ENCODE results near the gene ACSF2.
"Not testable (repeated sequence)": the region's sequence is repeated elsewhere in the genome, so short reads cannot be mapped to it uniquely, and the experiment has no call there.

The ACSF2 gene

GRCh38 chr17:50397111-50397918 lies 28.7 kb upstream of the ACSF2 start, which contains the start of gene LRRC59:
Gene LRRC59 (minus strand): TSS chr17:50397523. CDS start chr17:50397317, 206 bp downstream.
- DNase-seq (ENCODE audit: low spot score in 2 of 2): peak; percentile 97 to 99
- Mint-ChIP-seq H3K4me3 (peak within 1 kb of the TSS; percentile 93), H3K9me3 (no peaks in the 10 kb centered on the region), H3K4me1 (peaks cover 25% of the 10 kb centered on the region), H3K36me3 (peaks cover 17% of the 10 kb centered on the region), H3K27ac (peak within 1 kb of the TSS; percentile 87), H3K27me3 (no peaks in the 10 kb centered on the region)
- peak; percentile 97 for ATAC-seq (ENCODE audit: low read depth)

GRCh38 chr17:50397919-50398285 lies 28.1 kb upstream of the ACSF2 start:
- ATAC-seq (ENCODE audit: low read depth) (no peak), DNase-seq (ENCODE audit: low spot score in 2 of 2) (no peak)
- H3K4me1 Mint-ChIP-seq: peaks cover 25% of the 10 kb centered on the region
- H3K9me3 Mint-ChIP-seq: no peaks in the 10 kb centered on the region
- peak overlapping the region; percentile 87 for H3K27ac Mint-ChIP-seq
- H3K36me3 Mint-ChIP-seq: peaks cover 16% of the 10 kb centered on the region
- peak overlapping the region; percentile 93 for H3K4me3 Mint-ChIP-seq
- no peaks in the 10 kb centered on the region for H3K27me3 Mint-ChIP-seq

GRCh38 chr17:50398672-50399071 lies 27.3 kb upstream of the ACSF2 start:
- H3K27ac Mint-ChIP-seq; ATAC-seq (ENCODE audit: low read depth); H3K4me3 Mint-ChIP-seq; H3K36me3 Mint-ChIP-seq; DNase-seq (ENCODE audit: low spot score in 2 of 2); H3K9me3 Mint-ChIP-seq; H3K27me3 Mint-ChIP-seq: not testable (repeated sequence)
- H3K4me1 Mint-ChIP-seq: peaks cover 21% of the 10 kb centered on the region

GRCh38 chr17:50399591-50399990 lies 26.4 kb upstream of the ACSF2 start:
- DNase-seq (ENCODE audit: low spot score in 2 of 2); H3K4me3 Mint-ChIP-seq; H3K9me3 Mint-ChIP-seq; H3K36me3 Mint-ChIP-seq; ATAC-seq (ENCODE audit: low read depth); H3K27ac Mint-ChIP-seq; H3K27me3 Mint-ChIP-seq: not testable (repeated sequence)
- H3K4me1 Mint-ChIP-seq: peaks cover 17% of the 10 kb centered on the region

- not testable (repeated sequence) for H3K9me3 Mint-ChIP-seq; ATAC-seq (ENCODE audit: low read depth); H3K27ac Mint-ChIP-seq; DNase-seq (ENCODE audit: low spot score in 2 of 2); H3K36me3 Mint-ChIP-seq; H3K4me1 Mint-ChIP-seq; H3K4me3 Mint-ChIP-seq
- H3K27me3 Mint-ChIP-seq: peaks cover 12% of the 10 kb centered on the region
Observed at GRCh38 chr17:50405351-50405750, 20.7 kb upstream of the ACSF2 start.

- Mint-ChIP-seq H3K9me3 (no peaks in the 10 kb centered on the region), H3K36me3 (no peaks in the 10 kb centered on the region), H3K4me3 (no peak overlapping the region), H3K4me1 (no peaks in the 10 kb centered on the region), H3K27ac (no peak overlapping the region), H3K27me3 (peaks cover 13% of the 10 kb centered on the region)
- ATAC-seq (ENCODE audit: low read depth): no peak
- DNase-seq (ENCODE audit: low spot score in 2 of 2): no peak
Observed at GRCh38 chr17:50406578-50406977, 19.4 kb upstream of the ACSF2 start.

GRCh38 chr17:50407921-50408320 lies 18.1 kb upstream of the ACSF2 start:
- peaks cover 15% of the 10 kb centered on the region for H3K27me3 Mint-ChIP-seq
- peaks cover 2% of the 10 kb centered on the region for H3K9me3 Mint-ChIP-seq
- ATAC-seq (ENCODE audit: low read depth): no peak
- no peaks in the 10 kb centered on the region for H3K36me3 Mint-ChIP-seq
- no peak overlapping the region for H3K4me3 Mint-ChIP-seq
- DNase-seq (ENCODE audit: low spot score in 2 of 2): no peak
- no peak overlapping the region for H3K27ac Mint-ChIP-seq
- H3K4me1 Mint-ChIP-seq: no peaks in the 10 kb centered on the region

- peaks cover 2% of the 10 kb centered on the region for H3K9me3 Mint-ChIP-seq
- H3K27me3 Mint-ChIP-seq: peaks cover 3% of the 10 kb centered on the region
- no peak overlapping the region for H3K4me3 Mint-ChIP-seq
- no peak for DNase-seq (ENCODE audit: low spot score in 2 of 2)
- no peak overlapping the region for H3K27ac Mint-ChIP-seq
- H3K36me3 Mint-ChIP-seq: no peaks in the 10 kb centered on the region
- no peaks in the 10 kb centered on the region for H3K4me1 Mint-ChIP-seq
- no peak for ATAC-seq (ENCODE audit: low read depth)
Observed at GRCh38 chr17:50412188-50412732, 13.8 kb upstream of the ACSF2 start.

GRCh38 chr17:50414808-50415207 lies 11.2 kb upstream of the ACSF2 start:
- Mint-ChIP-seq H3K27me3 (peaks cover 3% of the 10 kb centered on the region), H3K36me3 (peaks cover 6% of the 10 kb centered on the region), H3K27ac (no peak overlapping the region), H3K9me3 (peaks cover 11% of the 10 kb centered on the region), H3K4me3 (no peak overlapping the region), H3K4me1 (peaks cover 2% of the 10 kb centered on the region)
- ATAC-seq (ENCODE audit: low read depth) (no peak), DNase-seq (ENCODE audit: low spot score in 2 of 2) (no peak)

- not testable (repeated sequence) for ATAC-seq (ENCODE audit: low read depth); H3K27me3 Mint-ChIP-seq; H3K36me3 Mint-ChIP-seq; H3K9me3 Mint-ChIP-seq; DNase-seq (ENCODE audit: low spot score in 2 of 2); H3K4me3 Mint-ChIP-seq
- Mint-ChIP-seq H3K4me1 (peaks cover 12% of the 10 kb centered on the region), H3K27ac (peak overlapping the region; percentile 70)
Observed at GRCh38 chr17:50419577-50419976, 6.4 kb upstream of the ACSF2 start.

GRCh38 chr17:50420419-50421112 lies 5.5 kb upstream of the ACSF2 start:
- Mint-ChIP-seq H3K27ac (peak overlapping the region; percentile 91), H3K36me3 (peaks cover 6% of the 10 kb centered on the region), H3K9me3 (peaks cover 9% of the 10 kb centered on the region), H3K4me1 (peaks cover 18% of the 10 kb centered on the region), H3K27me3 (no peaks in the 10 kb centered on the region), H3K4me3 (no peak overlapping the region)
- ATAC-seq (ENCODE audit: low read depth) (no peak), DNase-seq (ENCODE audit: low spot score in 2 of 2) (no peak)

GRCh38 chr17:50421308-50422051 lies 4.5 kb upstream of the ACSF2 start:
- Mint-ChIP-seq H3K27ac (peak overlapping the region; percentile 91), H3K36me3 (peaks cover 6% of the 10 kb centered on the region), H3K4me3 (peak overlapping the region; percentile 67), H3K27me3 (no peaks in the 10 kb centered on the region), H3K9me3 (peaks cover 9% of the 10 kb centered on the region), H3K4me1 (peaks cover 20% of the 10 kb centered on the region)
- ATAC-seq (ENCODE audit: low read depth) (peak; percentile 57), DNase-seq (ENCODE audit: low spot score in 2 of 2) (peak in 1 of 2 donors; percentile 12)

- peaks cover 9% of the 10 kb centered on the region for H3K9me3 Mint-ChIP-seq
- peaks cover 6% of the 10 kb centered on the region for H3K36me3 Mint-ChIP-seq
- DNase-seq (ENCODE audit: low spot score in 2 of 2) (no peak), ATAC-seq (ENCODE audit: low read depth) (no peak)
- H3K27ac Mint-ChIP-seq: no peak overlapping the region
- H3K4me3 Mint-ChIP-seq: no peak overlapping the region
- H3K27me3 Mint-ChIP-seq: no peaks in the 10 kb centered on the region
- H3K4me1 Mint-ChIP-seq: peaks cover 29% of the 10 kb centered on the region
Observed at GRCh38 chr17:50422738-50423137, 3.3 kb upstream of the ACSF2 start.
